MM.1S (cell line): Measurements from ENCODE around the gene OR1B1.

Experiments
- CTCF ChIP-seq: fragments of 300-600 bp; sonication (generic); IDR thresholded peaks from 2 replicates; pipeline ENCODE4 v1.5.1; 2016; ENCODE audit warnings: antibody characterized with exemption, low read length, mixed read lengths
- EZH2 ChIP-seq: fragments of 300-600 bp; sonication (generic); optimal IDR thresholded peaks from 2 replicates; pipeline ENCODE3; 2017; ENCODE audit warnings: low read depth, mild to moderate bottlenecking, antibody characterized with exemption, low read length, mixed read lengths
- EZH2phosphoT487 ChIP-seq: fragments of 300-600 bp; sonication (generic); IDR thresholded peaks from 2 replicates; pipeline ENCODE4 v1.6.1; 2018; ENCODE audit warnings: antibody characterized with exemption, low read length

- TF ChIP-seq EZH2phosphoT487 (no peak), CTCF (no peak), EZH2 (no peak)
Measured at GRCh38 chr9:122606587-122606986, 50.8 kb downstream of the OR1B1 start.
